Mammary microvascular endothelial cell (primary cell): ENCODE results near the gene FRG2B. TPM values are rescaled to one million over a fixed set of nuclear protein-coding genes. Genes with fewer than 3 reads are reported as not detected.

Experiments
- total RNA-seq: library from RNA; depleted of rRNA; stranded (reverse); fragments of >200 nt; gene quantifications from 2 replicates; pipeline ENCODE4 v1.2.3, GENCODE V29; 2015

The FRG2B gene
- total RNA-seq: not detected in 2 replicates

GRCh38 chr10:133626695-133627094 is at the start of gene FRG2B:
TSS of gene FRG2B (minus strand) at chr10:133626795. CDS start at chr10:133626742, 53 bp downstream.

Other genes with a start within 250 kb of the FRG2B start
- 3.3 and 4.5 TPM in 2 replicates for gene PAOX, start 247.5 kb downstream of the FRG2B start, total RNA-seq
- gene MTG1, start 232.6 kb downstream of the FRG2B start, total RNA-seq: 33.1 and 38.0 TPM in 2 replicates
- gene SPRN, start 202.2 kb downstream of the FRG2B start, total RNA-seq: 0.05 TPM in 1 of 2 replicates, not detected in the other
- gene SCART1, start 172.8 kb downstream of the FRG2B start, total RNA-seq: under 0.01 and 0.25 TPM in 2 replicates
- gene CYP2E1, start 99.4 kb downstream of the FRG2B start, total RNA-seq: under 0.01 and 0.10 TPM in 2 replicates
- 0.15 and 1.00 TPM in 2 replicates for gene SYCE1, start 61.2 kb downstream of the FRG2B start, total RNA-seq